HCT116 (cell line): ENCODE data around the gene ACSL5. TPM values are rescaled to one million over a fixed set of nuclear protein-coding genes. Genes with fewer than 3 reads are reported as not detected.

ENCODE experiments used
- ATAC-seq: fragments of 200-7000 bp; cut with Tn5 transposase; 2 replicates; pipeline ENCODE4 v1.9.1; 2020; ENCODE audit warnings: mild to moderate bottlenecking, moderate library complexity
- BruUV-seq: library from RNA; stranded (reverse); fragments of 400-500 nt; replicated peaks from 2 replicates; lab custom pipeline; 2021; lab: Mats Ljungman, UMichigan
- CTCF ChIA-PET: fragments of 300-600 bp; sonication (Branson Sonifier 250); formaldehyde crosslinking; loops from one replicate; lab custom pipeline; 2021; ENCODE audit warnings: antibody characterized with exemption; lab: Charles Lee
- POLR2A ChIA-PET: fragments of 300-600, 350-600 bp; sonication (Branson Sonifier 250); formaldehyde crosslinking; loops from one replicate; lab custom pipeline; 2021; ENCODE audit warnings: antibody characterized with exemption; lab: Charles Lee
- RAD21 ChIA-PET, 2 experiments: fragments of 300-600 bp; sonication (Branson Sonifier 250); formaldehyde crosslinking; loops; one replicate each; lab custom pipeline; 2023; ENCODE audit warnings: low total read pairs in 2 of 2; ENCODE audit not compliant: uncharacterized antibody in 2 of 2, unreplicated experiment in 2 of 2, low non-redundant PET in 1 of 2; lab: Charles Lee
- DNase-seq: peaks from one replicate; pipeline ENCODE4 v3.0.0-alpha.2; 2010; ENCODE audit warnings: low read depth, low spot score
- H2AFZ ChIP-seq: fragments of 200-600 bp; shearing (Covaris generic), sonication (generic); 2 replicates; pipeline ENCODE4 v1.6.1; 2017; ENCODE audit warnings: low read depth, mixed run types, mixed read lengths, antibody characterized with exemption, low read length; ENCODE audit not compliant: poor library complexity, severe bottlenecking
- H3K27ac ChIP-seq: 2 replicates; pipeline ENCODE4 v1.5.1; 2012; ENCODE audit warnings: low read depth, low read length
- H3K27me3 ChIP-seq: fragments of 200-600 bp; sonication (generic); 2 replicates; pipeline ENCODE4 v1.6.1; 2016; ENCODE audit warnings: mixed run types, low read length, mixed read lengths; ENCODE audit not compliant: insufficient read depth
- H3K36me3 ChIP-seq, 2 experiments: fragments of 200-500 bp in 1 of 2; fragments of 200-600 bp in 1 of 2; sonication (Bioruptor generic) in 1 of 2; sonication (generic) in 1 of 2; 2 replicates each; pipeline versions ENCODE4 v1.5.1 to v1.6.1; 2014 to 2016; ENCODE audit warnings: low read length in 2 of 2, inconsistent platforms in 1 of 2, mixed read lengths in 1 of 2, mixed run types in 1 of 2; ENCODE audit not compliant: insufficient read depth in 2 of 2, control insufficient read depth in 1 of 2
- H3K4me1 ChIP-seq, 2 experiments: fragments of 200-600 bp in 1 of 2; sonication (generic) in 1 of 2; 2 replicates each; pipeline versions ENCODE4 v1.5.1 to v1.6.1; 2012 to 2017; ENCODE audit warnings: low read length in 2 of 2, inconsistent platforms in 1 of 2, mild to moderate bottlenecking in 1 of 2, mixed read lengths in 1 of 2, mixed run types in 1 of 2, moderate library complexity in 1 of 2; ENCODE audit not compliant: insufficient read depth in 2 of 2, control insufficient read depth in 1 of 2
- H3K4me2 ChIP-seq: fragments of 200-600 bp; sonication (generic); 2 replicates; pipeline ENCODE4 v1.6.1; 2017; ENCODE audit warnings: mixed run types, low read length, mixed read lengths
- H3K4me3 ChIP-seq, 2 experiments: fragments of 200-600 bp in 1 of 2; sonication (generic) in 1 of 2; replicated peaks in 1 of 2; 2 replicates each; pipeline ENCODE4 v1.5.1; 2011 to 2016; ENCODE audit warnings: low read length in 2 of 2, control low read depth in 1 of 2, low read depth in 1 of 2, mild to moderate bottlenecking in 1 of 2, mixed read lengths in 1 of 2, mixed run types in 1 of 2
- H3K79me2 ChIP-seq: fragments of 200-600 bp; sonication (generic); 2 replicates; pipeline ENCODE4 v1.6.1; 2017; ENCODE audit warnings: mild to moderate bottlenecking, mixed run types, low read length, moderate library complexity, mixed read lengths; ENCODE audit not compliant: insufficient read depth
- H3K9ac ChIP-seq: fragments of 200-600 bp; sonication (generic); 2 replicates; pipeline ENCODE4 v1.6.1; 2016; ENCODE audit warnings: low read length, mixed read lengths
- H3K9me2 ChIP-seq: fragments of 200-600 bp; sonication (generic), shearing (Covaris generic); 2 replicates; pipeline ENCODE4 v1.6.1; 2017; ENCODE audit warnings: mixed run types, mild to moderate bottlenecking, moderate library complexity; ENCODE audit not compliant: insufficient read depth
- H3K9me3 ChIP-seq, 2 experiments: fragments of 200-500 bp in 1 of 2; fragments of 200-600 bp in 1 of 2; sonication (Bioruptor generic) in 1 of 2; sonication (generic) in 1 of 2; 2 replicates each; pipeline ENCODE4 v1.6.1; 2014 to 2017; ENCODE audit warnings: low read length in 2 of 2, mixed read lengths in 2 of 2, inconsistent platforms in 1 of 2, low read depth in 1 of 2, mild to moderate bottlenecking in 1 of 2, mixed run types in 1 of 2, moderate library complexity in 1 of 2; ENCODE audit not compliant: control insufficient read depth in 1 of 2, insufficient read depth in 1 of 2
- H4K20me1 ChIP-seq: fragments of 200-600 bp; sonication (generic), shearing (Covaris generic); 2 replicates; pipeline ENCODE4 v1.6.1; 2017; ENCODE audit warnings: mixed run types, mild to moderate bottlenecking, moderate library complexity; ENCODE audit not compliant: insufficient read depth
- EZH2phosphoT487 ChIP-seq: fragments of 200-600 bp; IDR thresholded peaks from 2 replicates; pipeline ENCODE4 v1.6.1; 2018; ENCODE audit warnings: antibody characterized with exemption, borderline replicate concordance
- POLR2AphosphoS5 ChIP-seq: IDR thresholded peaks from 2 replicates; pipeline ENCODE4 v1.6.1; 2011; ENCODE audit warnings: mild to moderate bottlenecking, low read depth, low read length, moderate library complexity
- SP1 ChIP-seq: IDR thresholded peaks from 2 replicates; pipeline ENCODE4 v1.6.1; 2012; ENCODE audit warnings: low read depth
- YY1 ChIP-seq: IDR thresholded peaks from 2 replicates; pipeline ENCODE4 v1.6.1; 2011; ENCODE audit warnings: low read length, low read depth, moderate library complexity, mild to moderate bottlenecking; ENCODE audit not compliant: insufficient replicate concordance; ENCODE audit errors: extremely low read depth
- ZFX ChIP-seq: fragments of 450-650 bp; IDR thresholded peaks from 2 replicates; pipeline ENCODE4 v1.6.1; 2017
- intact Hi-C: fragments of 100-400 bp; cut with micrococcal nuclease; formaldehyde crosslinking; loops from 2 replicates; pipeline ENCODE4 v1.10.0; 2022
- total RNA-seq: library from RNA; stranded (reverse); gene quantifications from one replicate; pipeline ENCODE4 v1.2.1, GENCODE V29; 2021; ENCODE audit not compliant: unreplicated experiment
- TF ChIP-seq, protein P1 (sequence below), 3 experiments: fragments of 200-600 bp in 1 of 3; sonication (generic) in 1 of 3; IDR thresholded peaks in 2 of 3; conservative IDR thresholded peaks in 1 of 3; 2 replicates each; pipeline ENCODE4 v1.5.1; 2012 to 2017; ENCODE audit warnings: low read depth in 2 of 3, low read length in 2 of 3, antibody characterized with exemption in 1 of 3, borderline replicate concordance in 1 of 3, control low read depth in 1 of 3, mild to moderate bottlenecking in 1 of 3, mixed read lengths in 1 of 3, mixed run types in 1 of 3, moderate library complexity in 1 of 3; ENCODE audit not compliant: insufficient read depth in 1 of 3

The ACSL5 gene
- total RNA-seq, 1 experiment from 2014 or later: 195 TPM

DNA sequence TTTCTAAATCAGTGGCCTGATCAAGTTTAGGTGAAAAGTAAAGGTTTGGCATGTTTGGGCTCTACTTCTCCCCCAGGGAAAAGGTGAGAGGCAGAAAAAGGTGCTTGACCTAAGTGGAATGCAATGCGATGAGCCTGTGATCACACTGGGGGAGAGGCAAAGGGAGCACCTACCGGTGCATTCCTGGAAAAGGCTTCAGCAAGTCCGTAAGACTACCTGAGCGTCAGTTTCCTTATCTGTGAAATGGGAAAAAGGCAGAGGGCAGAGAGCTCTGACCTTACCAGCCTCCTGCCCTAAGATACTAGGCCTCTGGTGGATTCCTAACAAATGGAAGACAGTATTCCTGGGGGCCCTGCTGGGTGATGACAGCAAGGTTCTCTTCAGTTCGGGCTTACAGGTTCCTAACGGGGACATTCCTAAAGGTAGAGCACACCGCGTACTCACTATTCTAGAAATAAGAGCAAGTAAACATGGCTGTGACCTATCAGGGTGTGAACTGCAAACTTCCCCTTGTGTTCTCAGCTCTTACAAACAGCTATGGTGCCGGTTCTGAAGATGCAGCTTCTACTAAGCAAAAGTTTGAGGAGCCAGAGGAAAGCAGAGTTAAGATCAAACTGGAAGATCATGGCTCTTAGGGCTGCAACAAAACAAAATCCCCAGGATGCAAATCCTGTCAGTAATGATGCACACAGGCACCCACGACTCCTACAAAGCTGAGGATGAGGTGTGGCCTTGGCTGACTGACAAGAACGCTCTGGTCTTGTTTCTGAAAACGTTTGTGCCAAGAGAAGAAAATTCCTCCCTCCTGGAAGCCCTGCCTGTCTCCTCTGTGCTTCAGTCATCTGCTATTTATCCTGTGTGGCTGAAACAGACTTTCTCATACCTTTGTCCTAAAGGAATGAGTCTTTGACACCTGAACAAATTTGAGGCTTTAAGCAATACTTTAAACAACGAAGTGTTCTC lies 13.3 kb upstream of the ACSL5 start:
- POLR2A ChIA-PET: interaction anchor here (1.1 to 3.9 kb wide), 6 partner anchors 11 to 29 kb away, joined by 3 to 17 read pairs (median 4); no protein-coding TSS in a partner anchor
- DNase-seq: no peak
- H3K4me2 ChIP-seq: peak overlapping the region; percentile 50
- H3K4me3 ChIP-seq: no peak overlapping the region; a peak in 1 of 4 replicates
- intact Hi-C loops: no loop called here
- H3K27me3 ChIP-seq: no peaks in the 10 kb centered on the region
- H3K27ac ChIP-seq: peak overlapping the region; percentile 83
- CTCF ChIA-PET: interaction anchor here (1.4 to 1.8 kb wide), 2 partner anchors 15 to 74 kb away, joined by 5 read pairs; no protein-coding TSS in a partner anchor
- H3K9me3 ChIP-seq: no peaks in the 10 kb centered on the region
- RAD21 ChIA-PET: interaction anchor here in 1 of 2 experiments (1.4 kb wide), 1 partner anchor 74 kb away, joined by 4 read pairs; no protein-coding TSS in a partner anchor
- no peaks in the 10 kb centered on the region for H3K9me2 ChIP-seq
- H3K79me2 ChIP-seq: no peaks in the 10 kb centered on the region
- peak; percentile 49 for ATAC-seq
- BruUV-seq: no TSS peak
- no peaks in the 10 kb centered on the region for H3K36me3 ChIP-seq
- peak overlapping the region; percentile 43 for H3K9ac ChIP-seq
- H2AFZ ChIP-seq: peak overlapping the region; percentile 40
- H3K4me1 ChIP-seq: peaks cover 46 to 76% of the 10 kb centered on the region in 2 experiments
- H4K20me1 ChIP-seq: no peaks in the 10 kb centered on the region
- TF ChIP-seq POLR2AphosphoS5: peak; percentile 47
- peak; percentile 41; the same call in 1 of the 2 replicates for TF ChIP-seq ZFX
- TF ChIP-seq SP1: no peak

DNA sequence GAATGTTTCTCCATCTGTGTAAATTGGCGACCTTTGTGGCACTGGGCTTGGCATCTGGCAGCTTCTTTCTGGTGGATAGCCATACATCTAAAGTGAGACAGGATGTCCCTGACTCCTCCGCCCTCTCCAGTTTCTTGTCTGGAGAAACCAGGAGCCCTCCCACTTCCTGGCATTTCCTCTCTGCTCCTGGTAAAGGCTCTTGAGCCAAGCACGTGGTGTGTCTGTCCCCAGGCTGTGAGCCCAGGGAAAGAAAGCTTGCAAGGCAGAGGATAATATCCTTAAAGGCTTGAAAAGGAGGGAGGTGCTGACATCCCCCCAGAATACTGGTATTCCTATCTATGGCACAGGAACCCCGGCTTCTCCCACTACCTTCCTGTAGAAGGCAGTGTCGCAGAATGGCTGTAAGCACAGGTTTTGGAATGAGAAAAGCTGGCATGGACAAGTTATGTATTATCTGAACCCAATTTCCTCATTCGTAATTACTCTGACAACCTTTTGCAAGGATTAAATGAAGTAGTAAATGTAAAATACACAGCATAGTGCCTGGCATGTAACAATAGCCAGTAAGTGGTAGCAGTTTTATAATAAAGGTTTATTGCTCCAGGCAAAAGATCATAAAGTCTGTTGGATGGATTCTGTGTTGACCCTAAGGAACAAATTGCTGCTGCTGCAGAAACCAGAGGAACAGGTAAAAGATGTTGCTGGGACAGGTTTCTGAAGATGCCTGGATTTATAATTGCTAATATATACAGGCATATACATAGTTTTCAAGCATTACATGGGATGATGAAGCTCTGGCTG lies 11.8 kb upstream of the ACSL5 start:
- TSS peak; percentile 86 for BruUV-seq
- RAD21 ChIA-PET: interaction anchor here in 1 of 2 experiments (0.5 kb wide), 1 partner anchor 67 kb away, joined by 4 read pairs; no protein-coding TSS in a partner anchor
- peak; percentile 9 for TF ChIP-seq YY1
- no peak for TF ChIP-seq EZH2phosphoT487
- TF ChIP-seq, protein P1, sequence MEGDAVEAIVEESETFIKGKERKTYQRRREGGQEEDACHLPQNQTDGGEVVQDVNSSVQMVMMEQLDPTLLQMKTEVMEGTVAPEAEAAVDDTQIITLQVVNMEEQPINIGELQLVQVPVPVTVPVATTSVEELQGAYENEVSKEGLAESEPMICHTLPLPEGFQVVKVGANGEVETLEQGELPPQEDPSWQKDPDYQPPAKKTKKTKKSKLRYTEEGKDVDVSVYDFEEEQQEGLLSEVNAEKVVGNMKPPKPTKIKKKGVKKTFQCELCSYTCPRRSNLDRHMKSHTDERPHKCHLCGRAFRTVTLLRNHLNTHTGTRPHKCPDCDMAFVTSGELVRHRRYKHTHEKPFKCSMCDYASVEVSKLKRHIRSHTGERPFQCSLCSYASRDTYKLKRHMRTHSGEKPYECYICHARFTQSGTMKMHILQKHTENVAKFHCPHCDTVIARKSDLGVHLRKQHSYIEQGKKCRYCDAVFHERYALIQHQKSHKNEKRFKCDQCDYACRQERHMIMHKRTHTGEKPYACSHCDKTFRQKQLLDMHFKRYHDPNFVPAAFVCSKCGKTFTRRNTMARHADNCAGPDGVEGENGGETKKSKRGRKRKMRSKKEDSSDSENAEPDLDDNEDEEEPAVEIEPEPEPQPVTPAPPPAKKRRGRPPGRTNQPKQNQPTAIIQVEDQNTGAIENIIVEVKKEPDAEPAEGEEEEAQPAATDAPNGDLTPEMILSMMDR (IDR thresholded peaks at IDR 0.05 in 2 of 3, conservative IDR thresholded peaks at IDR 0.05 in 1 of 3; ENCODE audit: borderline replicate concordance in 1 of 3, insufficient read depth in 1 of 3, low read depth in 2 of 3, low read length in 2 of 3): peak in 2 of 3 experiments; percentile 55 to 61; a peak in 4 of 6 replicates
- peak; percentile 57 for TF ChIP-seq POLR2AphosphoS5
- H3K4me1 ChIP-seq: peaks cover 41 to 73% of the 10 kb centered on the region in 2 experiments
- ATAC-seq (peak; percentile 60), DNase-seq (no peak)
- peak overlapping the region; percentile 50 for H3K4me2 ChIP-seq
- intact Hi-C loops: no loop called here
- H3K9ac ChIP-seq: peak overlapping the region; percentile 46
- H4K20me1 ChIP-seq: no peaks in the 10 kb centered on the region
- CTCF ChIA-PET: interaction anchor here (0.8 to 1.8 kb wide), 4 partner anchors 12 to 73 kb away, joined by 3 to 7 read pairs (median 4); partner anchors contain the start of gene ACSL5
- H3K9me3 ChIP-seq: no peaks in the 10 kb centered on the region
- no peaks in the 10 kb centered on the region for H3K27me3 ChIP-seq
- no peaks in the 10 kb centered on the region for H3K9me2 ChIP-seq
- H3K36me3 ChIP-seq: no peaks in the 10 kb centered on the region
- POLR2A ChIA-PET: interaction anchor here (1.1 to 3.9 kb wide), 7 partner anchors 9 to 29 kb away, joined by 3 to 17 read pairs (median 6); partner anchors contain the start of gene ACSL5
- H3K27ac ChIP-seq: peak overlapping the region; percentile 83
- H3K79me2 ChIP-seq: no peaks in the 10 kb centered on the region
- H2AFZ ChIP-seq: peak overlapping the region; percentile 45
- no peak overlapping the region for H3K4me3 ChIP-seq
